HG03469 (cell line): ENCODE measurements around the gene NDOR1.
A peak's percentile ranks its signal among the peaks of the same experiment; 100 is the strongest.

ENCODE experiments used
- ATAC-seq: cut with Tn5 transposase; IDR thresholded peaks from one replicate; pipeline ENCODE4 v1.9.1; 2021; ENCODE audit warnings: mild to moderate bottlenecking, moderate library complexity, moderate number of reproducible peaks; ENCODE audit not compliant: unreplicated experiment

NDOR1 gene

DNA sequence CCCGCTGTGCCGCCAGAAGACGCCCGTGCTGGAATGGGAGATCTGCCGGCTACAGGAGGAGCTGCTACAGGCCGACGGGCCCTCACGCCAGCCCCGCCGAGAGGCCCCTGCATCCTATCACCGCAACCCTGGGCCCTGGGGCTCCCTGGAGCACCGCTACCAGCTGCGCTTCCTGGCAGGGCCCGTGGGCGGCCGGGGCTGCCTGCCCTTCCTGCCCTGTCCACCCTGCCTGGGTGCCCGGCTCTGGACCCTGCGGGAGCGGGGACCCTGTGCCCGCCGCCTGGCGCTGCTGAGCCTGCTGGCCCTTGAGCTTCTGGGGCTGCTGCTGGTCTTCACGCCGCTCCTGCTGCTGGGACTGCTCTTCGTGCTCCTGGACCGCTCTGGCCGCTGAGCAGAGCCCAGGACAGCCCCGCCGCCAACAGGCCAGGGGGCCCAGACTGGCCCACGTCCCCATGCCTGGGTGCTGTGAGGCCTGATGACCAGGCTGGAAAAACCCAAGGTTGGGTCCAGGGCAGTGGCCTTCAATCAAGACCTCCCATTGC lies 12.8 kb downstream of the NDOR1 start:
- ATAC-seq, result no peak

DNA sequence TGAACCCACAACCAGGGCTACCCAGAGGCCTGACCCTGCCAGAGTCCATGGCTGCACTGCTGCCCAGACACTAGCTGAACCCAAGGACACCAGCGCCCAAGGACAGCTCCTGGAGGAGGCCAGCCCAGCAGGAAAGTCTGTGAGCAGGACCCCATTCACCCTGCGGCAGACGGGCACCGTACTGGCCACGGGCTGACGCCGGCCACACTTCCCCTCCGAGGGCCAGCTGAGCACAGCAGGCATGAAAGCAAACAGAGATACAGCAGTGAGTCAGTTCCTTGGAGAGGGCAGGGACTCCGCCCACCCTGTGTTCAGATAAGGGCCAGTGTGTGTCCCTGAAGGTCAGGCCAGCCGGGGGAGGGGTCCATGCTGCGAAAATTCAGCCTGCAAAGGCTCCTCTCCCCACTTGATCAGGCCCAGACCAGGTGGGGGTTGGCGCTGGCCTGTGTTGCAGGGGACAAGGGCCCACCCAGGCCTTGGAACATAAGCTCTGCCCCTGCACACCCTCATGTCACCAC lies 13.3 kb downstream of the NDOR1 start:
- ATAC-seq, result no peak

DNA sequence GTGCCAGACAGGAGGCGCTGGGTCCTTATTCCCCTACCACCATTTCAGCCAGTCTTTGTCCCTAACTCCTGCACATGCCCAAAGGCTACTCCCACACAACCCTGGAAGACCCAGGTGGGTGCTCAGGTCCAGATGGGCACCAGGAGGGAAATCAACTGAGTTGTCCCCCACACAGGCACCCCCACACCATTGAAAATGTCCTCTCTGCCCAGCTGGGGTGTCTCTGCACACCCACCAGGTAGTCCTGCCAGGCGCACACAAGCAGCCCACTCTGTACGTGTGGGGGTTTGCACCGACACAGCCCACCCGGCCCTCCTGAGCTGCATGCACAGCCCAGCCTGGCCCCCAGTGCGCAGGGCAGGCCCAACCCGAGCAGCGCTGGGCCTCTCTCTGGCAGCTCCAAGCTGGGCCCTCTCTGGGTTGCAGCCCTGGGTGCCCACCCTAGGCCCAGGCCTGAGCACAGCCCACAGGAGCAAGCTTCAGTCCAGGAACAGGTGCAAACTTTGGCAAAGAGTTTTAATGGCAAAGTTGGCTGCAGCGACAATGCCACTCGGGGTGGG lies 14.3 kb downstream of the NDOR1 start:
- no peak for ATAC-seq

DNA sequence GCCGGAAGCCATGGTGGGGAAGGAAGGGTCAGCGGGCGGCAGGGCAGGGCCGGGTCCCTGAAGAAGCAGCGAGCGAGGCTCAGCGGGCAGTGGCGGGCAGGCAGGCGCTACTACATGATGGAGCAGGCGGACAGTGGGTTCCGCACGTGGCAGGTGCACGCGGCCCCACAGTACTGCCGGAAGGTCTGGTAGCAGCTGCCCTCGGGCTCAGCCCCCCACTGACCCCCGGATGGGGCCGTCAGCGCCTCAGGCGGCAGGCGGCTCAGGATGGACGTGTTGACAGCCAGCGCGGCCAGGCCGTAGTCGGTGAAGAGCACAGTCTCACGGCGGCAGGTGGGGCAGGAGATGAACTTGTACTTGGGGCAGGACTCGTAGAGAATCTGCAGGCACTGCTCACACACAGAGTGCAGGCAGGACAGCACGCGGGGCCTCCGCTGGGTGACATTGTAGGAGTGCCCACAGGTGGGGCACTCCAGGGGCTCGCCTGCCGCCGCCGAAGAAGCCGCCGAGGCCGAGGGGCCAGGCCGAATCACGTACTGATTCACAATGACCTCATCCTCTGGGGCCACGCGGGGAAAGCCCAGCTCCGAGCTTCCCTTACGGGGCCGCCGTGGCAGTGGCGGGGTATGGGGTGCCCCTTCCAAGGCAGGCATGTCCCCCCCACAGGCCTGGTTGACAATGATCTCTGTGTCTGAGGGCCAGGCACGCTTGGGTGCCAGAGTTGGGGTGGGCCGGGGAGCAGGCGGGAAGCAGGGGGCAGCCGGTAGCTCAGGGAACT lies 15.0 kb downstream of the NDOR1 start:
- ATAC-seq, result no peak

DNA sequence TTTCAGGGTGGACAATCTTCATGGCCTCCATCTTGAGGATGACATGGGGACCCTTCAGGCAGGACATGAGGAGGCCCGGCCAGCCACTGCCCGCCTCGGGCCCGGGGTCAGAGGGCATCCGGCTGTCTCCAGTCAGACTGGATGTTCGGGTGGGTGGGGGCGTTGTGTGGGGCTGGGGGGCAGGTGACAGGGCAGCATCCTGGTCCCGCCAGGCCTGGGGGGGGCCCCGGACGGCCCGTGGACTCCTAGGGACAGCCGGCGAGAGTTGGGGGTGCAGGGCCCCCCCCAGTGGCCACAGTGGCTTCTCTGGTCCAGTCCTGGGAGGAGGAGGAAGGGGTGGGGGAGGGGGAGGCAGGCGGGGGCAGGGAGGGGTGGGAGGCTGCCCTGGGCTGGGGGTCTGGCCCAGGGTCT lies 15.6 kb downstream of the NDOR1 start:
- ATAC-seq, result no peak

DNA sequence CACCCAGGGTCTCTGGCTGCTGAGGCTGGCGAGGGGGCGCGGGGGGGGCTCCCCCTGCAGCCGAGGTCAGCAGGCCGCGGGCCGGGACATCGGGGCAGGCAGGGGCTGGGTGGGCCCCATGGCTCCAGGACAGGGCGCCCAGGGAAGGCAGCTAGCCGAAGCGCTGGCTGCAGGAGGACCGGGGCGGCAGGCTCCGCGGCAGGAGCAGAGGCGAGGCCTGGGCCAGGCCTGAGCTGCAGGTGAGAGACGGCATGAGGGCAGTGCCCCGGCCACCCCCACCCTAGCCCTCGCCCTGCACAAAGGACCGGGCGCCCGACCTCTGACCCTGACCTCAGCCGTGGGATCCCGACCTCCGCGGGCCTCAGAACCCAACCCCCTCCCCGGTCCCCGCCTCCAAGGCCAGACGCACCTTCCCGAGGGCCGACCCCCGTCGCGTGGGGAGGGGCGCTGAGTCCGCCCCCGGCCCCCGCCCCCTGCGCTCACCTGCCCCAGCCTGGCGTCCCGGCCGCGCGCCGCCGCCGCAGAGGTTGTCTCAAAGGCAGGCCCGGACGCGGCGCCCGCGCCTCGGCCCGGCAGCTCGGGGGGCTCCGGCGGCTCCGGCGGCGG lies 16.1 kb downstream of the NDOR1 start:
- no peak for ATAC-seq

DNA sequence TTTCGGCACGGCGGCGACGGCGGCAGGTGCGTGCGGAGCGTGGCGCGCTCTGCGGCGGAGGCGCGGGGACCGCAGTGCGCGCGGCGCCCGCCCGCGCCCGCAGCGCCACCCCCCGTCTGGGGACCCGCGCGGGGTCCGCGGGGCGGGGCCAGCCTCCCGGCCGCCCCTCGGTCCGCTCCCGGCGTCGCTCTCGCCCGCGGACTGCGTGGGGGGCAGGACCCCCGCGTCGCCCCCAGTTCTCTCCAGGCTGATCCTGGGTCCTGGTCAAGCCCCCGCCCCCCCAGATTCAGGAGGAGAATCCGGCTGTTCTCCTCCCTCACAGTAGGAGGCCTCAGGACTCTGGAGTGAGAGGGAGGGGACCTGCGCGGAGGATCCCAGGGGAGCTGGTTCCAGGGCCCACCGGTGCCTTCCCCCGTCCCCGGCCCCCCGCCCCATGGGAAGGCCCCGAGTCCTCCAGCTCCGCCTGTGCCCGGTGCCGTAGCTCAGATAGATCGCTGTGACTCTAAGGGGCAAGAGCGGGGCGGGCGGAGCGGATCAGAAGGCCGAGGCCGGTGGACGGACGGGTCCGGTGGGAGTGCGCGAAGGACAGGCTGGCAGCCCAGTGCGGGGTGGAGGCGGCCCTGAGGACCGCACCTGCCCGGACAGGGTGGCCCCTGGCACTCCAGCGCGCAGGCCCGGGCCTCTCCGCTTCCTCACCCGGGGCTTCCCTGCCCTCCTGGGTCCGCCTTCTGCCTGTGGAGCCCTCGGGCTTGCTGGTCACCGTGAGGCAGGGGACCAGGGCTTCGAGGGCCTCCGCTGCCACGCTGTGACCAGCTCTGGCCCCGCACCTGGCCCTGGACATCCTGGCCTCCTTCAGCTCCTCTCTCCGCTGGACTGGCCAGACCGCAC lies 16.9 kb downstream of the NDOR1 start, which contains the start of gene RNF208:
TSS of gene RNF208 (minus strand) at position 51 of the 888 bp plus-strand sequence. CDS start 1,028 bp downstream, outside the sequence.
- ATAC-seq, result peak; percentile 2

DNA sequence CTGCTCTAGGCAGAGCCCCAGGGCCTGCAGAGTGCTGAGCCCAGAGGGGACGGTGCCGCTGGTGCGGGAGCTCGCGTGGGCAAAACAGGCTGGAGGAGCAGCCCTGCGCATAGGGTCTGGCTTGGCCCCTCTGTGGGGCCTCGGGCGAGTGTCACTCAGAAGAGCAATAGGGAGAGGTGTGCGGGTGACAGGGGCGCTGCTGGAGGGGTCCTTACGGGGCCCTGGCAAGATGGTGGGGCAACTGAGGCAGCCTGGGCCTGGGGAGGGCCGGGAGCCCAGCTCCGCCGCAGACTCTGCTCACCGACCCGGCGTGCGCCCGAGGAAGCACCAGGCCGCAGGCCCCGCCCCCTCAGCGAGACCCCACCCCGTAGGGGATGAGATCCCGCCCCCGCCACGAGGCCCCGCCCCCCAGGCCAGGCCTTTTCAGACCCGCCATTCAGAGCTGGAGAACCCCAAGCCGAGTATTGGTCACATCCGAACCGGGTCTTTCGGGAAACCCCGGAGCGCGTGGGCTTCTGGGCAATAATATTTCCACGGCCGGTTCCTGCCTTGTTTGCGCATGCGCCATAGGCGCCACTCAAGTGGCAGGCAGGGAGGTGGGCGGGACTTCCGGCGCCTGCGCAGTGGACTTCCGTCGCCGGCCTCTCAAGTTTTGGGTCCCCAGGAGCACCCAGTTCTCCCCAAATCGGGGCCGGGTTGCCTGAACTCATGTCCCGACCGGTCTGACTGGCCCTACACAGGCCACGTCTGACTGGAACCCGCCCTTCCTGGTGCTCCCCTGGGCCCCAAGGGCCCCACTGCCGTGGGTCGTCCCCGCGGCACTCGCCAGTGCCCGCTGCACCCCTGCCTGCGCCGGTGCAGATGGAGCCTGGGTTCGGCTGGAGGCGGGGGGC lies 17.8 kb downstream of the NDOR1 start:
- peak; percentile 43 for ATAC-seq

DNA sequence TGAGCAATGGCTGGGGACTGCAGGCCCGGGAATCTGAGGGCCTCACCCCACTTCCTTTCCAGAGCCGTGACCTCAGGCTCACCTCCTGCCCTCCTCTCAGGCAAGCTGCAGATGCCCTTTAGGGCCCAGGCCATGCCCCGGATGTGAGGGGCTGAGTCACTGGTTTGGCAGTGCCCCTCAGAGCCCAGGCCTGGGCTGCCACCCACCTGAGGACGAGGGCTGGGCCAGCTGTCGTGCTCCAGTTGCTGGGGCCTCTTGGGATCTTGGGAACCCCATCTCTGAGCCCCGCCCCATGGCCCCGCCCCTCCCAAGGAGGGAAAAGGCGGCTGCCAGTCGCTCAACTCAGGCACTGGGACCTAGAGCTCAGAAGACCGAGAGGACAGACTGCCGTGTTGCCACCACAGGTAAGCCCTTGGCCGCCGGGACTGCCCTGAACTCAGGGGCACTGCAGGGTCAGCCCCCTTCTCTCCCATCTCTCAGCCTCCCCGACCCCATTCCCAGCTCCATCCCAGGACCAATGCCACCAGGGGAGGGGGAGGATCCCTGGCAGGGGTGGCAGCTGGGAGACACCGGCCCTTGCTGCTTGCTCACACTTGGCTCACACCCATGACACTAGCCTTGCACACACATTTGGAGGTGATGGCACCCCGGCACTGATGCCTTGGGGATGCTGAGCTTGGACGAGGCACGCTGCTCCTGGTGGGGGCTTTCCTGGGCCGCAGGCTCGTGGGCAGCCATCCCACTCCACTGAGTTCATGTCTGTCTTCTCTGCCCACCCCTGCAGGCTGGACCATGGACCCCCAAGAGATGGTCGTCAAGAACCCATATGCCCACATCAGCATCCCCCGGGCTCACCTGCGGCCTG lies 19.6 kb downstream of the NDOR1 start, which contains the start of gene CYSRT1:
TSS of gene CYSRT1 (plus strand) at position 345 of the 865 bp plus-strand sequence. CDS start at position 793, 448 bp downstream.
- no peak for ATAC-seq

DNA sequence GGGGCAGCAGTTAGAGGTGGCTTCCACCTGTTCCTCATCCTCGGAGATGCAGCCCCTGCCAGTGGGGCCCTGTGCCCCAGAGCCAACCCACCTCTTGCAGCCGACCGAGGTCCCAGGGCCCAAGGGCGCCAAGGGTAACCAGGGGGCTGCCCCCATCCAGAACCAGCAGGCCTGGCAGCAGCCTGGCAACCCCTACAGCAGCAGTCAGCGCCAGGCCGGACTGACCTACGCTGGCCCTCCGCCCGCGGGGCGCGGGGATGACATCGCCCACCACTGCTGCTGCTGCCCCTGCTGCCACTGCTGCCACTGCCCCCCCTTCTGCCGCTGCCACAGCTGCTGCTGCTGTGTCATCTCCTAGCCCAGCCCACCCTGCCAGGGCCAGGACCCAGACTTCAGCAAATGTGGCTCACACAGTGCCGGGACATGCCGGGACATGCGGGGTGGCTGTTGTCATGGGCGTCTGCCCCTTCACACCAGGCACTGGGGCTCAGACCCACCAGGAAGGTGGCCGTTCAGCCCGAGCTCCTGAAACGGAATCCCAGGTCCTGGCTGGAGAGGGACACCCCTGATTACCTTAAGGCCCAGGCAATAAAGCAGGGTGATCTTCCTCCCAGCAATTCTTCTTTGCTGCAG lies 20.3 kb downstream of the NDOR1 start:
- no peak for ATAC-seq

DNA sequence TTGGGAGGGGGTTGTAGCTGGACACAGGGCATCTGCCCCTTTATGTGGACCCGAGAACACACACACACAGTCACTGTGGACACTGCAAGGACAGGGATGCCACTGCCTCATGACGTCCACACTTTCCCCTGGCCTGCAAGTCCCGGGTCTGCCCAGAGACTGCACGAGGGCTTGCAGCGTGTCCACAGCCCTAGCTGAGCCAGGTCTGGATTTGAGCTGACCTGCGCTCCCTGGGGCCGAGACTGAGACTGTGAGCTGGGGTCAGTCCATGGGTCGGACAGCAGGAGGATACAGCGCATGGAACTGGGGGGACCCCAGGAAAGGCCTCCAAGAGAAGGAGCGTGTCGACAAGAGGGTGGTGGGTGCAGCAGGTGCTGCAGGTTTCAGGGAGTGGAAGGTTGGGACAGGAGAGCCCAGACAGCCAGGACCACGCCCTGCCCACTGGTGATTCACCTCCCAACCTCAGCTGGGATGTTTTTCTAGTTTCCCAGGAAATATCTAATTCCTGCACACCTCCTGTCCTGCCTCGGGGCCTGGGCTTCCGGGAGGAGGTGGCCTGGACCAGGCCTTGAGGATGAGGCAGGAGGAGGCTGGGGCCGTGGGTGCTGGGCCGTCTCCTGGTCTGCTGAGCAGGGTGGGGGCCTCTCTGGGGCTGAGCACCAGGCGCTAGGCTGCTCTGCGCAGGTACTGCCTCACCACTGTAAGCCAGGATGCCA lies 21.0 kb downstream of the NDOR1 start:
- ATAC-seq, result no peak

DNA sequence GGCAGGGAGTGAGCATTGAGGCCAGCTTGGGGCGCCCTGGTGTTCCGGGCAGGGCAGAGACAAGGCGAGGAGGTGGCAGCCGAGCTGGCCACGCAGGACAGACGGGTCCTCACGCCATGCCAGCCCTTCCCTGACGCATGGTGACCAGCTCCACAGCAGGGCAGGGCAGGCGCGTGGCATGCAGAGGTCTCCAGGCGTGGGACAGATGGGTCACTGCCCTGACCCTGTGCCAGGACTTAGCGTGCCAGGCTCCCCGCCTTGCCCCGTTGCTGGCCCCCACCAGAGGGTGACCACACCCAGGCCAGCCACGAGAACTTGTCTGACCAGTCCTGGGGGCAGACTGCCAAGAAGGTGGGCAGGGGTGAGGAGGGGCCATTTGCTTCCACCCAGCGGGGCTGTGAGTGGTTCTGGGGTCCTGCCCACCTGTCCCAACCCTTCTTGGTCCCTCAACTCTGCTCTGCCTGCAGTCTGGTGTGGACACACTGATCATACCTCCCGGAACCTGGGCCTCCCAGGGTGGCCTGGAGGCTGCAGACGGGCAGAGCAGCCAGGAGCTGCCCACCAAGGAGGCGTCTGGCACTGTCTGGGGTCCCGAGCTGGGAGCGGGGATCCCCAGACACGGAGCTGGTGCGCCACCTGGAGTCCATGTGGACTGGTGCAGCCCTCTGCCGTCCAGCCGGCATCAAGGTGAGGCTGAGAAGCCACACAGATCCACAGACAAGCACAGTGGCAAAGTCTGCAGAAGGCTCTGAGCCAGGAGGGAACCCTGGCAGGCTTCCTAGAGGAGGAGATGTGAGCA lies 21.8 kb downstream of the NDOR1 start, which contains the start of gene RNF224:
TSS of gene RNF224 (plus strand) at position 449 of the 799 bp plus-strand sequence. CDS start 834 bp downstream, outside the sequence.
- ATAC-seq, result no peak

DNA sequence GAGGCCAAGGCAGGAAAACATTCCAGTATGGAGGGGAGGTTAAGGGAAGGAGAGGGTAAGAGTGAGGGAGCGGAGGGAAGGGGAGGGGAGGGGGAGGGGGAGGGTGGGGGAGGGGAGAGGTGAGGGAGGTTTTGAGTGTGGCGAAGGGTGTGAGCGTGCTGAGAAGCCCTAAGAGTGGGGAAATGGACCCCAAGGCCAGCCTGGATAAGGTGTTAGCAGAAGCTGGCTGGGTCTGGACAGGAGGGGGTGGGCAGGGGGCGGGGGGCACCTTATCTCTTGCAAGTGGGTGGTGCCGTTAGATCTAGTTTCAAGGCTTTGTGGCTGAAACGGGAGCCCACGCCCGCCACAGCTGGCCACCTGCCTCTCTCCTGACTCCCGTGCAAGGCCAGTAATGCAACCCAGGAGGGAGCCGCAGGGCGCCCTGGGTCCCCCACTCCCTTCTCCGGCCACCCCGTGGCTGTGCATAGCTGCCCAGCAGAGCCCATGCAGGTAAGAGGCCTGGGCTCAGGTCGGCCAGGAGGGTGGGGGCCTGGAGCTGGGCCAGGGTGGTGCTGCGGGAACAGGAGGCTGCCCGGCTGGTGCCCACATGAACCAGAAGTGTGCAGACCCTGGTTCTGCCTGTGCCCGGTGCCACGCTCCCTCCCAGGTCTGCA lies 22.5 kb downstream of the NDOR1 start:
- ATAC-seq, result no peak

DNA sequence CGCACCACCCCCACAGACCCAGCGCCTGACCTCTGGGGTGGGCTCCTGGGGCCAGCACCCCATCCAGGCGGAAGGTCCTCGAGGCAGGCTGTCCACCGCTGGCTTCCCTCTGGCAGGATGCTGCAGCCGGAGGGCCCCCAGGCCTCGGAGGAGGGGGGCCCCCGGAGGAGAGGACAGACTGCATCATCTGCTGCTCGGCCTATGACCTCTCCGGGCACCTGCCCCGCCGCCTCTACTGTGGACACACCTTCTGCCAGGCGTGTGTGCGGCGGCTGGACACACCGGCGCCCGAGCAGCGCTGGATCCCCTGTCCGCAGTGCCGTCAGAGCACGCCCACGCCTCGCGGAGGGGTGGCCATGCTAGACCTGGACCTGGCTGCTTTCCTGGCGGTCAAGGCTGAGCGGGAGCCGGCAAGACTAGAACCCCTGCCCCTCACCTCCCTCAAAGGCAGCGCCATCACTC lies 23.0 kb downstream of the NDOR1 start:
- ATAC-seq, result no peak

DNA sequence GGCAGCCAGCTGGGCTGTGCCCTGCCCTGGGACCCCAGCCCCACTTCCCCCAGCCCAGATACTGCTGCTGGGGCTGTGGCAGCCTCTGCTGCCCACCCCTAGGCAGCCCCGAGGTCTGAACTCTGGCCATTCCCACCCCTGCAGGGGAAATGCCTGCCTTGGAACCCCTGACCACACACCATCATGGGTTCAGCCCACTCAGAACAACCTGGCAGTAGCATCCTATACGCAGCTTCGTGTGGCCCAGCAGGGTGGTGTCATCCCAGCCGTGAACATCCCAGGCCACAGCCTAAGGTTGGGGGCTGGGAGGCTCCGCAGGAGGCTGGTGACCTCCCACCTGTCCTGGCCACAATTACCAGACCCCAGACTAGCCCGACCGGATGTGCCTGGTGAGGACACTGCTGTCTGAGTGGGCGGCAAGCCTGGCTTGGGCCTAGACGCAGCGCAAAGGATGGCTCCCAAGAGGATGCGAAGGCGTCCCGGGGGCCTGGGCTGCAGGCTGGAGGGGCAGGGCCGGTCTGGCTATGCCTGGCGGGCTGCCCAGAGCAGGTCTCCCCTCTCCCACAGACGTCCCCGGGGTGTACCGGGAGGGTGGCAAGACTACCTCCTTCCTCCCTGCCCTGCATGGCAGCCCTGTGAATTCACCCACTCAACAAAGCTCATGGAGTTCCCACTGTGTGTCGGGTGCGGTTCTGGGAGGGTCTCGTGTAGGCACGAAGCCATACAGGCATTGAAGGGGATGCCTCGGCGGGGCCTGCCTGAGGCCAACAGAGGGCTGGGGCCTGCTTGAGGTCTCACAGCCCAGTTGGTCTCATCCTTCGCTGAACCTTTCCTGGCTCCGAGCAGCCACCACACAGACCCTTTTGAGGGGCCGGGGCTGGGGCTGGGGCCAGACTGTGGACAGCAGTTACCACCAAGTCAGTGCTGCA lies 23.7 kb downstream of the NDOR1 start:
- ATAC-seq, result no peak
